ENCODE data around the gene TRMT1L. TPM values are rescaled to one million over a fixed set of nuclear protein-coding genes. Genes with fewer than 3 reads are reported as not detected.

The TRMT1L gene
- total and polyA plus RNA-seq, 2 donors (not counting 1 experiment from before 2014, with no cell fraction given), result 19.4 to 26.4 TPM

GRCh38 chr1:185094761-185095160, 62.0 kb downstream of the TRMT1L start:
- Histone ChIP-seq H3K9ac (ENCODE audit: insufficient read depth, low read length) (no peak overlapping the region), H3K36me3 (ENCODE audit: control insufficient read depth, insufficient read depth, low read length) (peaks cover 1% of the 10 kb centered on the region), H4K20me1 (ENCODE audit: control insufficient read depth, extremely low read depth, insufficient read depth, low read length) (no peaks in the 10 kb centered on the region), H3K4me3 (replicated peaks in 1 of 4; ENCODE audit: control extremely low read depth in 1 of 4, insufficient read depth in 1 of 4, low read depth in 3 of 4, low read length in 4 of 4) (no peak overlapping the region), H3K79me2 (ENCODE audit: control insufficient read depth, insufficient read depth, low read length) (no peaks in the 10 kb centered on the region), H3K4me2 (ENCODE audit: extremely low read depth, insufficient read depth, low read length) (no peak overlapping the region), H3K27ac (ENCODE audit: insufficient read depth, low read length) (no peak overlapping the region), H3K9me3 (ENCODE audit: control insufficient read depth, insufficient read depth, low read depth, low read length) (no peaks in the 10 kb centered on the region), H3K27me3 (ENCODE audit: control insufficient read depth, insufficient read depth, low read length) (no peaks in the 10 kb centered on the region), H2AFZ (ENCODE audit: low read length) (no peak overlapping the region), H3K4me1 (ENCODE audit: control insufficient read depth, extremely low read depth, insufficient read depth, low read length) (no peaks in the 10 kb centered on the region)
- TF ChIP-seq CTCF (conservative IDR thresholded peaks at IDR 0.05 in 1 of 2, IDR thresholded peaks at IDR 0.05 in 1 of 2; ENCODE audit: low read depth in 1 of 2, low read length in 2 of 2), result no peak
- TF ChIP-seq EZH2 (IDR thresholded peaks at IDR 0.05; ENCODE audit: low read length, missing control alignments), result no peak
- no peak for DNase-seq (ENCODE audit: low read depth in 2 of 2)

GRCh38 chr1:185091480-185091879, 65.3 kb downstream of the TRMT1L start:
- Histone ChIP-seq H3K36me3 (ENCODE audit: control insufficient read depth, insufficient read depth, low read length) (no peaks in the 10 kb centered on the region), H3K9me3 (ENCODE audit: control insufficient read depth, insufficient read depth, low read depth, low read length) (no peaks in the 10 kb centered on the region), H4K20me1 (ENCODE audit: control insufficient read depth, extremely low read depth, insufficient read depth, low read length) (no peaks in the 10 kb centered on the region), H3K9ac (ENCODE audit: insufficient read depth, low read length) (no peak overlapping the region), H3K4me1 (ENCODE audit: control insufficient read depth, extremely low read depth, insufficient read depth, low read length) (no peaks in the 10 kb centered on the region), H3K4me2 (ENCODE audit: extremely low read depth, insufficient read depth, low read length) (no peak overlapping the region), H3K27ac (ENCODE audit: insufficient read depth, low read length) (no peak overlapping the region), H3K4me3 (replicated peaks in 1 of 4; ENCODE audit: control extremely low read depth in 1 of 4, insufficient read depth in 1 of 4, low read depth in 3 of 4, low read length in 4 of 4) (no peak overlapping the region), H3K27me3 (ENCODE audit: control insufficient read depth, insufficient read depth, low read length) (no peaks in the 10 kb centered on the region), H3K79me2 (ENCODE audit: control insufficient read depth, insufficient read depth, low read length) (no peaks in the 10 kb centered on the region), H2AFZ (ENCODE audit: low read length) (no peak overlapping the region)
- no peak for DNase-seq (ENCODE audit: low read depth in 2 of 2)
- no peak for TF ChIP-seq EZH2 (IDR thresholded peaks at IDR 0.05; ENCODE audit: low read length, missing control alignments)
- TF ChIP-seq CTCF (conservative IDR thresholded peaks at IDR 0.05 in 1 of 2, IDR thresholded peaks at IDR 0.05 in 1 of 2; ENCODE audit: low read depth in 1 of 2, low read length in 2 of 2), result no peak

DNA sequence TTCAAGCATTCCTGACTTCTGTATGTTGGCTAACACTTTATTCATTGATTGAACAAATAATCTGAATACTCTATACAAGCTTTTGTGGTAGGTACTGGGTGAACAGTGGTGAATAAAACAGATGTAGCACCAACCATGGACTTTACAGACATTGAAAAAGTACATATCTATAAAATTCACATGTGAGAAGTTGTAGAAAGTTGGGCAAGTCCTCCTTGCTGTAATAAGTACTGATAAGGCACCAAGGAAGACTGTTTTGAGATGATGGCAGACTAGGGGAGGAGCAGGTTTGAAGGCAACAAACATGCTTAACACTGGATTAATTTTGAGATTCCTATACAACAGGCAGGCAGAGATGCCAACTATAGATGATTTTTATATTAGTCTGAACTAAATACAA, 69.0 kb downstream of the TRMT1L start:
- TF ChIP-seq EZH2 (IDR thresholded peaks at IDR 0.05; ENCODE audit: low read length, missing control alignments) (no peak), CTCF (conservative IDR thresholded peaks at IDR 0.05 in 1 of 2, IDR thresholded peaks at IDR 0.05 in 1 of 2; ENCODE audit: low read depth in 1 of 2, low read length in 2 of 2) (no peak)
- no peak overlapping the region for H3K4me3 ChIP-seq (replicated peaks in 1 of 4; ENCODE audit: control extremely low read depth in 1 of 4, insufficient read depth in 1 of 4, low read depth in 3 of 4, low read length in 4 of 4)
- no peaks in the 10 kb centered on the region for H3K36me3 ChIP-seq (ENCODE audit: control insufficient read depth, insufficient read depth, low read length)
- DNase-seq (ENCODE audit: low read depth in 2 of 2), result no peak
- H3K4me2 ChIP-seq (ENCODE audit: extremely low read depth, insufficient read depth, low read length), result no peak overlapping the region
- H3K79me2 ChIP-seq (ENCODE audit: control insufficient read depth, insufficient read depth, low read length), result peaks cover 1% of the 10 kb centered on the region
- no peaks in the 10 kb centered on the region for H4K20me1 ChIP-seq (ENCODE audit: control insufficient read depth, extremely low read depth, insufficient read depth, low read length)
- no peak overlapping the region for H3K27ac ChIP-seq (ENCODE audit: insufficient read depth, low read length)
- no peaks in the 10 kb centered on the region for H3K9me3 ChIP-seq (ENCODE audit: control insufficient read depth, insufficient read depth, low read depth, low read length)
- H3K27me3 ChIP-seq (ENCODE audit: control insufficient read depth, insufficient read depth, low read length), result no peaks in the 10 kb centered on the region
- H3K4me1 ChIP-seq (ENCODE audit: control insufficient read depth, extremely low read depth, insufficient read depth, low read length), result no peaks in the 10 kb centered on the region
- no peak overlapping the region for H2AFZ ChIP-seq (ENCODE audit: low read length)
- H3K9ac ChIP-seq (ENCODE audit: insufficient read depth, low read length), result no peak overlapping the region
